SH-SY5Y (cell line): ENCODE data around the gene CUL3.

ENCODE experiments used
- GATA2 ChIP-seq: IDR thresholded peaks from 2 replicates; pipeline ENCODE4 v1.6.1; 2011; ENCODE audit warnings: mild to moderate bottlenecking, low read depth, low read length
- GATA3 ChIP-seq: IDR thresholded peaks from 2 replicates; pipeline ENCODE4 v1.6.1; 2011; ENCODE audit warnings: low read depth, mild to moderate bottlenecking, low read length, moderate library complexity

The CUL3 gene

GRCh38 chr2:224466304-224466895, 118.8 kb downstream of the CUL3 start:
- no peak for TF ChIP-seq GATA3
- TF ChIP-seq GATA2: no peak

GRCh38 chr2:224461391-224461790, 123.8 kb downstream of the CUL3 start:
- no peak for TF ChIP-seq GATA3
- no peak for TF ChIP-seq GATA2

- TF ChIP-seq GATA3 (no peak), GATA2 (no peak)
Observed at GRCh38 chr2:224457408-224458096, 127.6 kb downstream of the CUL3 start.

- TF ChIP-seq GATA2: no peak
- no peak for TF ChIP-seq GATA3
Observed at GRCh38 chr2:224453892-224454291, 131.3 kb downstream of the CUL3 start.

- TF ChIP-seq GATA2 (no peak), GATA3 (no peak)
Observed at GRCh38 chr2:224449212-224450147, 135.7 kb downstream of the CUL3 start.

GRCh38 chr2:224448236-224448635, 136.9 kb downstream of the CUL3 start:
- TF ChIP-seq GATA3: no peak
- no peak for TF ChIP-seq GATA2

GRCh38 chr2:224444783-224445182, 140.4 kb downstream of the CUL3 start:
- no peak for TF ChIP-seq GATA2
- no peak for TF ChIP-seq GATA3

GRCh38 chr2:224444021-224444420, 141.1 kb downstream of the CUL3 start:
- TF ChIP-seq GATA3 (no peak), GATA2 (no peak)

- no peak for TF ChIP-seq GATA2
- no peak for TF ChIP-seq GATA3
Observed at GRCh38 chr2:224442071-224442967, 142.8 kb downstream of the CUL3 start.

- no peak for TF ChIP-seq GATA2
- TF ChIP-seq GATA3: no peak
Observed at GRCh38 chr2:224440988-224441387, 144.2 kb downstream of the CUL3 start.

GRCh38 chr2:224438726-224439125, 146.4 kb downstream of the CUL3 start:
- no peak for TF ChIP-seq GATA2

GRCh38 chr2:224436634-224437033, 148.5 kb downstream of the CUL3 start:
- TF ChIP-seq GATA2: no peak
- TF ChIP-seq GATA3: no peak

- TF ChIP-seq GATA3: no peak
- TF ChIP-seq GATA2: no peak
Observed at GRCh38 chr2:224434618-224435017, 150.5 kb downstream of the CUL3 start.

- no peak for TF ChIP-seq GATA3
- no peak for TF ChIP-seq GATA2
Observed at GRCh38 chr2:224433442-224433841, 151.7 kb downstream of the CUL3 start.
